Panc1 (cell line): Measurements from ENCODE around the gene TMEM154. TPM values are rescaled to one million over a fixed set of nuclear protein-coding genes. Genes with fewer than 3 reads are reported as not detected.

ENCODE experiments used
- ATAC-seq: fragments of 200-7000 bp; cut with Tn5 transposase; 2 replicates; pipeline ENCODE4 v1.9.1; 2020; ENCODE audit warnings: mild to moderate bottlenecking, moderate library complexity
- BruUV-seq: library from RNA; stranded (reverse); fragments of 400-500 nt; replicated peaks from 2 replicates; lab custom pipeline; 2021; lab: Mats Ljungman, UMichigan
- CTCF ChIA-PET: fragments of 300-600 bp; sonication (Branson Sonifier 250); formaldehyde crosslinking; loops from one replicate; lab custom pipeline; 2022; ENCODE audit warnings: antibody characterized with exemption; lab: Charles Lee
- POLR2A ChIA-PET: fragments of 300-600 bp; sonication (Branson Sonifier 250); formaldehyde crosslinking; loops from one replicate; lab custom pipeline; 2022; ENCODE audit warnings: antibody characterized with exemption; lab: Charles Lee
- DNase-seq: peaks from one replicate; pipeline ENCODE4 v3.0.0-alpha.2; 2010; ENCODE audit warnings: low read depth, low spot score
- H3K27ac ChIP-seq: 2 replicates; pipeline ENCODE4 v1.5.1; 2011; ENCODE audit warnings: mild to moderate bottlenecking, low read length, inconsistent platforms
- H3K27me3 ChIP-seq: fragments of 200-500 bp; sonication (Bioruptor generic); 2 replicates; pipeline ENCODE4 v1.6.0; 2014; ENCODE audit warnings: low read length, inconsistent platforms; ENCODE audit not compliant: control insufficient read depth, insufficient read depth
- H3K36me3 ChIP-seq: fragments of 200-500 bp; sonication (Bioruptor generic); 2 replicates; pipeline ENCODE4 v1.5.1; 2014; ENCODE audit warnings: inconsistent platforms, mild to moderate bottlenecking, low read length, moderate library complexity; ENCODE audit not compliant: control insufficient read depth, insufficient read depth
- H3K4me1 ChIP-seq: 2 replicates; pipeline ENCODE4 v1.5.1; 2011; ENCODE audit warnings: inconsistent platforms, mild to moderate bottlenecking, low read length, moderate library complexity; ENCODE audit not compliant: control insufficient read depth, insufficient read depth
- H3K4me3 ChIP-seq, 2 experiments: 2 replicates each; pipeline ENCODE4 v1.5.1; 2011 to 2012; ENCODE audit warnings: low read depth in 2 of 2, low read length in 2 of 2, mild to moderate bottlenecking in 2 of 2, inconsistent platforms in 1 of 2, moderate library complexity in 1 of 2
- H3K9me3 ChIP-seq: fragments of 200-500 bp; sonication (Bioruptor generic); 2 replicates; pipeline ENCODE4 v1.5.1; 2014; ENCODE audit warnings: low read depth, mild to moderate bottlenecking, inconsistent platforms, low read length, moderate library complexity; ENCODE audit not compliant: control insufficient read depth, insufficient read depth
- CTCF ChIP-seq: fragments of 450-650 bp; IDR thresholded peaks from 2 replicates; pipeline ENCODE4 v1.5.1; 2017; ENCODE audit warnings: mild to moderate bottlenecking
- POLR2AphosphoS5 ChIP-seq: IDR thresholded peaks from 2 replicates; pipeline ENCODE4 v1.6.1; 2012; ENCODE audit warnings: mild to moderate bottlenecking, low read depth, low read length, moderate library complexity
- REST ChIP-seq, 2 experiments: IDR thresholded peaks; 2 replicates each; pipeline ENCODE4 v1.6.1; 2011 to 2012; ENCODE audit warnings: low read depth in 2 of 2, control low read depth in 1 of 2, low read length in 1 of 2, mild to moderate bottlenecking in 1 of 2, moderate library complexity in 1 of 2; ENCODE audit not compliant: insufficient read depth in 1 of 2
- SIN3A ChIP-seq: IDR thresholded peaks from 2 replicates; pipeline ENCODE4 v1.6.1; 2012; ENCODE audit warnings: low read depth, mild to moderate bottlenecking, low read length, moderate library complexity, borderline replicate concordance; ENCODE audit not compliant: insufficient read depth
- TCF7L2 ChIP-seq: IDR thresholded peaks from 2 replicates; pipeline ENCODE4 v1.6.1; 2011; ENCODE audit warnings: mild to moderate bottlenecking, low read depth, low read length, inconsistent platforms
- in situ Hi-C: cut with HindIII; loops from 2 replicates; pipeline ENCODE4 v1.10.0; 2016; ENCODE audit warnings: low sequenced_read_pairs, low pct_unique_long_range_greater_than_20kb
- intact Hi-C: fragments of 100-400 bp; cut with micrococcal nuclease; formaldehyde crosslinking; loops from one replicate; pipeline ENCODE4 v1.10.0; 2022; ENCODE audit not compliant: unreplicated experiment
- total RNA-seq: library from RNA; stranded (reverse); gene quantifications from one replicate; pipeline ENCODE4 v1.2.1, GENCODE V29; 2021; ENCODE audit not compliant: unreplicated experiment

The TMEM154 gene
- total RNA-seq, 1 experiment from 2014 or later: 0.15 TPM

GRCh38 chr4:152601156-152601555 is 78.6 kb downstream of the TMEM154 start:
- ChIA-PET POLR2A (no interaction called here), CTCF (no interaction called here)
- no peak for DNase-seq
- no peak for TF ChIP-seq POLR2AphosphoS5
- no peak for TF ChIP-seq REST (IDR thresholded peaks at IDR 0.05; ENCODE audit: insufficient read depth in 1 of 2, low read depth in 2 of 2, low read length in 1 of 2)
- TF ChIP-seq CTCF: no peak
- TF ChIP-seq TCF7L2: no peak
- no peak for TF ChIP-seq SIN3A
- Histone ChIP-seq H3K4me3 (no peak overlapping the region), H3K9me3 (no peaks in the 10 kb centered on the region), H3K4me1 (no peaks in the 10 kb centered on the region), H3K36me3 (no peaks in the 10 kb centered on the region), H3K27ac (no peak overlapping the region), H3K27me3 (no peaks in the 10 kb centered on the region)
- ATAC-seq: no peak
- in situ Hi-C loops: no loop called here
- intact Hi-C loops: no loop called here
- no TSS peak for BruUV-seq

- intact Hi-C loops: no loop called here
- TF ChIP-seq POLR2AphosphoS5 (no peak), REST (IDR thresholded peaks at IDR 0.05; ENCODE audit: insufficient read depth in 1 of 2, low read depth in 2 of 2, low read length in 1 of 2) (no peak), TCF7L2 (no peak), CTCF (no peak), SIN3A (no peak)
- in situ Hi-C loops: no loop called here
- no TSS peak for BruUV-seq
- Histone ChIP-seq H3K4me1 (no peaks in the 10 kb centered on the region), H3K27me3 (no peaks in the 10 kb centered on the region), H3K9me3 (no peaks in the 10 kb centered on the region), H3K36me3 (no peaks in the 10 kb centered on the region), H3K4me3 (no peak overlapping the region), H3K27ac (no peak overlapping the region)
- ChIA-PET CTCF (no interaction called here), POLR2A (no interaction called here)
- no peak for DNase-seq
- ATAC-seq: no peak
Measured at GRCh38 chr4:152599636-152600035, 80.2 kb downstream of the TMEM154 start.
